Muscle layer of duodenum (tissue), 2 donors: ENCODE data around the gene ORAI3.

Experiments
- H3K27ac ChIP-seq: one replicate; pipeline ENCODE4 v1.7.0; 2013; ENCODE audit warnings: mild to moderate bottlenecking, low read length
- H3K27me3 ChIP-seq: one replicate; pipeline ENCODE4 v1.7.0; 2013; ENCODE audit warnings: low read depth, mild to moderate bottlenecking, control low read depth, low read length
- H3K36me3 ChIP-seq, 2 donors: one replicate each; pipeline ENCODE4 v1.7.0; 2013; ENCODE audit warnings: low read length in 2 of 2, control low read depth in 1 of 2, mild to moderate bottlenecking in 1 of 2; ENCODE audit not compliant: insufficient read depth in 2 of 2, control insufficient read depth in 1 of 2
- H3K4me1 ChIP-seq, 2 donors: one replicate each; pipeline ENCODE4 v1.7.0; 2013; ENCODE audit warnings: low read length in 2 of 2, mild to moderate bottlenecking in 2 of 2, control low read depth in 1 of 2, moderate library complexity in 1 of 2; ENCODE audit not compliant: insufficient read depth in 2 of 2, control insufficient read depth in 1 of 2
- H3K4me3 ChIP-seq, 2 donors: one replicate each; pipeline ENCODE4 v1.7.0; 2013; ENCODE audit warnings: low read length in 2 of 2, low read depth in 1 of 2, mild to moderate bottlenecking in 1 of 2
- H3K9me3 ChIP-seq, 2 donors: one replicate each; pipeline ENCODE4 v1.7.0; 2013; ENCODE audit warnings: low read length in 2 of 2, control low read depth in 1 of 2, mild to moderate bottlenecking in 1 of 2; ENCODE audit not compliant: control insufficient read depth in 1 of 2
- donor health status: healthy.

ORAI3 gene

GRCh38 chr16:30912794-30913412, 36.0 kb upstream of the ORAI3 start:
- no peaks in the 10 kb centered on the region for H3K36me3 ChIP-seq
- no peaks in the 10 kb centered on the region for H3K27me3 ChIP-seq
- no peak overlapping the region for H3K27ac ChIP-seq
- no peak overlapping the region for H3K4me3 ChIP-seq
- H3K9me3 ChIP-seq: no peaks in the 10 kb centered on the region
- H3K4me1 ChIP-seq: no peaks in the 10 kb centered on the region

- Histone ChIP-seq H3K4me1 (no peaks in the 10 kb centered on the region), H3K9me3 (no peaks in the 10 kb centered on the region), H3K27me3 (no peaks in the 10 kb centered on the region), H3K27ac (no peak overlapping the region), H3K36me3 (no peaks in the 10 kb centered on the region), H3K4me3 (no peak overlapping the region)
Measured at GRCh38 chr16:30914830-30915229, 34.0 kb upstream of the ORAI3 start.

GRCh38 chr16:30918614-30919013, 30.3 kb upstream of the ORAI3 start:
- H3K4me1 ChIP-seq: peaks cover 0 to 10% of the 10 kb centered on the region in 2 donors
- H3K27ac ChIP-seq: no peak overlapping the region
- H3K36me3 ChIP-seq: no peaks in the 10 kb centered on the region
- no peaks in the 10 kb centered on the region for H3K9me3 ChIP-seq
- no peaks in the 10 kb centered on the region for H3K27me3 ChIP-seq
- H3K4me3 ChIP-seq: no peak overlapping the region

- H3K27me3 ChIP-seq: no peaks in the 10 kb centered on the region
- peaks cover 0 to 18% of the 10 kb centered on the region in 2 donors for H3K4me1 ChIP-seq
- H3K9me3 ChIP-seq: no peaks in the 10 kb centered on the region
- no peak overlapping the region for H3K4me3 ChIP-seq
- no peak overlapping the region for H3K27ac ChIP-seq
- no peaks in the 10 kb centered on the region for H3K36me3 ChIP-seq
Measured at GRCh38 chr16:30920891-30921290, 28.0 kb upstream of the ORAI3 start.

- H3K27ac ChIP-seq: peak overlapping the region; percentile 85
- peak overlapping the region; percentile 78 to 83 for H3K4me3 ChIP-seq
- H3K9me3 ChIP-seq: no peaks in the 10 kb centered on the region
- peaks cover 0 to 4% of the 10 kb centered on the region in 2 donors for H3K36me3 ChIP-seq
- H3K4me1 ChIP-seq: peaks cover 0 to 22% of the 10 kb centered on the region in 2 donors
- H3K27me3 ChIP-seq: no peaks in the 10 kb centered on the region
Measured at GRCh38 chr16:30921459-30921747, 27.5 kb upstream of the ORAI3 start.

GRCh38 chr16:30921748-30922419, 27.0 kb upstream of the ORAI3 start:
- Histone ChIP-seq H3K9me3 (no peaks in the 10 kb centered on the region), H3K27ac (peak overlapping the region; percentile 85), H3K4me3 (peak overlapping the region; percentile 78 to 83), H3K36me3 (peaks cover 0 to 7% of the 10 kb centered on the region in 2 donors), H3K27me3 (no peaks in the 10 kb centered on the region), H3K4me1 (peaks cover 0 to 22% of the 10 kb centered on the region in 2 donors)

GRCh38 chr16:30922420-30922959, 26.4 kb upstream of the ORAI3 start:
- H3K27me3 ChIP-seq: no peaks in the 10 kb centered on the region
- peak overlapping the region; percentile 83 to 97 for H3K4me3 ChIP-seq
- peaks cover 0 to 12% of the 10 kb centered on the region in 2 donors for H3K36me3 ChIP-seq
- H3K4me1 ChIP-seq: peaks cover 0 to 25% of the 10 kb centered on the region in 2 donors
- no peaks in the 10 kb centered on the region for H3K9me3 ChIP-seq
- peak overlapping the region; percentile 98 for H3K27ac ChIP-seq

- H3K9me3 ChIP-seq: no peaks in the 10 kb centered on the region
- peaks cover 0 to 13% of the 10 kb centered on the region in 2 donors for H3K36me3 ChIP-seq
- H3K27me3 ChIP-seq: no peaks in the 10 kb centered on the region
- peak overlapping the region; percentile 98 for H3K27ac ChIP-seq
- H3K4me3 ChIP-seq: peak overlapping the region; percentile 83 to 97
- H3K4me1 ChIP-seq: peaks cover 0 to 27% of the 10 kb centered on the region in 2 donors
Measured at GRCh38 chr16:30922960-30923535, 25.8 kb upstream of the ORAI3 start.

- Histone ChIP-seq H3K27me3 (no peaks in the 10 kb centered on the region), H3K4me3 (peak within 1 kb of the TSS; percentile 83 to 97), H3K4me1 (peaks cover 0 to 27% of the 10 kb centered on the region in 2 donors), H3K9me3 (no peaks in the 10 kb centered on the region), H3K27ac (peak within 1 kb of the TSS; percentile 98), H3K36me3 (peaks cover 0 to 13% of the 10 kb centered on the region in 2 donors)
Measured at GRCh38 chr16:30923554-30924075, 25.3 kb upstream of the ORAI3 start, which contains the start of gene FBXL19. Gene FBXL19 (plus strand): TSS chr16:30923572. CDS start chr16:30925755, 2,183 bp downstream.

GRCh38 chr16:30924076-30924912, 24.6 kb upstream of the ORAI3 start:
- H3K4me1 ChIP-seq: peaks cover 0 to 27% of the 10 kb centered on the region in 2 donors
- peak overlapping the region; percentile 31 for H3K27ac ChIP-seq
- H3K27me3 ChIP-seq: no peaks in the 10 kb centered on the region
- H3K36me3 ChIP-seq: peaks cover 0 to 13% of the 10 kb centered on the region in 2 donors
- H3K9me3 ChIP-seq: no peaks in the 10 kb centered on the region
- H3K4me3 ChIP-seq: peak overlapping the region; percentile 38 to 83
